Rectal smooth muscle tissue (tissue), 1 donor: ENCODE data around the gene ZNF655.
A peak's percentile ranks its signal among the peaks of the same experiment; 100 is the strongest.

Experiments
- H3K27ac ChIP-seq: one replicate; pipeline ENCODE4 v1.7.0; 2013; ENCODE audit warnings: low read depth, low read length, inconsistent platforms
- H3K27me3 ChIP-seq: one replicate; pipeline ENCODE4 v1.7.0; 2013; ENCODE audit warnings: low read length; ENCODE audit not compliant: control insufficient read depth, insufficient read depth
- H3K36me3 ChIP-seq: one replicate; pipeline ENCODE4 v1.7.0; 2013; ENCODE audit warnings: low read length; ENCODE audit not compliant: control insufficient read depth, insufficient read depth
- H3K4me1 ChIP-seq: one replicate; pipeline ENCODE4 v1.7.0; 2013; ENCODE audit warnings: low read length; ENCODE audit not compliant: control insufficient read depth, insufficient read depth
- H3K4me3 ChIP-seq: one replicate; pipeline ENCODE4 v1.7.0; 2013; ENCODE audit warnings: low read length
- H3K9ac ChIP-seq: one replicate; pipeline ENCODE4 v1.7.0; 2013; ENCODE audit warnings: low read length

The ZNF655 gene

DNA sequence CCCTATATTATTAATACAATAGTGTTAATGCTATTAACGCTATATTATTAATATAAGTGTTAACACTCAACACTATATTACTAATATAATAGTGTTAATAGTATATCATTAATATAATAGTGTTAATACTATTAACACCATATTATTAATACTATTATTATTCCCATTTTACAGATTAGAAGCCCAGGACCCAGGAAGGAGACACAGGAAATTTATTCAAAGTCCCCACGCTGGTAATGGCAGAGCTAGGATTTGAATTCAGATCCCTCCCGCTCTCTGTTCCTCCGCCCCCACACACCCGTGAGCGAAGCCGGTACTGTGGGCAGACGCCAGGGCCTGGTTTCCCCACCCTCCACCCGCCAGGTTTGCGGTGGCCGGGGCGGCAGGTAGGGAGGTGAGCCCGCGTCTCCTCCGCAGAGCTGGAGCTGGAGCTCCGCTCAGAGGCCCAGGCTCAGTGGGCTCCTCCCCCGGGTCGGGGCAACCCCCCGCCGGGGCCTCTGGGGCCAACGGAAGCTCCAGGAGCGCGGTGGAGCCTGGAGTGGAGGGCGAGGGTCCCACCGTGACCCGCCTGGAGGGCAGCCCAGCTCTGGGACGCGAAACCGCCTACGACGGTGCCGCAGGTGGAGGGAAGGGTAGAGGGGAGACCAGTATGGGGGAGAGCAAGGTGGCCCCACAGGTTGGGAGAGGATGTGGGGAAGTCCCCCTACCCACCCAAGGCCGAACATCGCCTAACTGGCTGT lies 39.5 kb downstream of the ZNF655 start, which contains the start of gene TMEM225B:
TMEM225B (plus strand) TSS at position 506 of the 740 bp plus-strand sequence. CDS start 6,122 bp downstream, outside the sequence.
- Histone ChIP-seq H3K4me3 (no peak within 1 kb of the TSS), H3K9ac (no peak within 1 kb of the TSS)

GRCh38 chr7:99599836-99600235 lies 41.4 kb downstream of the ZNF655 start:
- Histone ChIP-seq H3K27me3 (no peaks in the 10 kb centered on the region), H3K9ac (no peak overlapping the region), H3K36me3 (no peaks in the 10 kb centered on the region), H3K4me1 (no peaks in the 10 kb centered on the region), H3K4me3 (no peak overlapping the region), H3K27ac (no peak overlapping the region)

More for the DNA sequence above, 39.5 kb downstream of the ZNF655 start, which contains the start of gene TMEM225B:
- H3K4me1 ChIP-seq, result no peaks in the 10 kb centered on the region
- H3K36me3 ChIP-seq, result no peaks in the 10 kb centered on the region
- H3K27ac ChIP-seq, result no peak within 1 kb of the TSS
- H3K27me3 ChIP-seq, result no peaks in the 10 kb centered on the region

GRCh38 chr7:99601656-99602310 lies 43.3 kb downstream of the ZNF655 start:
- Histone ChIP-seq H3K27ac (no peak overlapping the region), H3K4me1 (no peaks in the 10 kb centered on the region), H3K27me3 (no peaks in the 10 kb centered on the region), H3K4me3 (no peak overlapping the region), H3K9ac (no peak overlapping the region), H3K36me3 (no peaks in the 10 kb centered on the region)

DNA sequence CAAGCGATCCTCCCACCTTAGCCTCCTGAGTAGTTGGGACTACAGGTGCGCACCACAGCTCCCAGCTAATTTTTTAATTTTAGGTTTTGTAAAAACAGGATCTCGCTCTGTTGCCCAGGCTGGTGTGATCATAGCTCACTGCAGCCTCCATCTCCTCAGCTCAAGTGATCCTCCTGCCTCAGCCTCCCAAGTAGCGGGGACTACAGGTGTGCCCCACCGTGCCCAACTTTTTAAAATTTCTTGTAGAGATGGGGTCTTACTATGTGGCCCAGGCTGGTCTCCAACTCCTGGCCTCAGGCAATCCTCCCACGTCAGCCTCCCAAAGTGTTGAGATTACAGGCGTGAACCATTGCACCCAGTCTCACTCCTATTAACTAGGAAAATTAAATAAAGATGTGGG lies 47.1 kb downstream of the ZNF655 start:
- H3K27ac ChIP-seq, result no peak overlapping the region

DNA sequence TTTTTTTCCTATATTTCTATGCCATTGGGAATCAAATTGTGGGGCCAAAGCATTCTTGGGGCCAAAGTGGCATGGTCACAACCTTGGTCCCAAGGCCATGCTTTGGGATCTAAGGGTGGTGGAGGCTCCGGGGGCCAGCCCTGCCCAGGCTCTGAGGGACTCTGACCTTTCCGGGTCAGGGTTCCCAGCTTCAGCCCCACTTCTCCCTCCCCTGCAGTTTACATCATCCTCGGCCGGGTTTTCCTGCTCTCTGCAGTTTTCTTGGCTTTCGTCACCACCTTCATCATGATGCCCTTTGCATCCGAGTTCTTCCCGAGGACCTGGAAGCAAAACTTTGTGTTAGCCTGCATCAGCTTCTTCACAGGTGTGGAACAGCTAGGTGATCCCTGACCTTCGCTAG lies 48.1 kb downstream of the ZNF655 start:
- H3K4me1 ChIP-seq, result no peaks in the 10 kb centered on the region
- H3K4me3 ChIP-seq, result no peak overlapping the region
- H3K9ac ChIP-seq, result no peak overlapping the region
- H3K27ac ChIP-seq, result no peak overlapping the region
- no peaks in the 10 kb centered on the region for H3K36me3 ChIP-seq
- H3K27me3 ChIP-seq, result no peaks in the 10 kb centered on the region

More for the DNA sequence above, 47.1 kb downstream of the ZNF655 start:
- H3K4me1 ChIP-seq, result no peaks in the 10 kb centered on the region
- H3K27me3 ChIP-seq, result no peaks in the 10 kb centered on the region
- H3K9ac ChIP-seq, result no peak overlapping the region
- H3K4me3 ChIP-seq, result no peak overlapping the region
- no peaks in the 10 kb centered on the region for H3K36me3 ChIP-seq

DNA sequence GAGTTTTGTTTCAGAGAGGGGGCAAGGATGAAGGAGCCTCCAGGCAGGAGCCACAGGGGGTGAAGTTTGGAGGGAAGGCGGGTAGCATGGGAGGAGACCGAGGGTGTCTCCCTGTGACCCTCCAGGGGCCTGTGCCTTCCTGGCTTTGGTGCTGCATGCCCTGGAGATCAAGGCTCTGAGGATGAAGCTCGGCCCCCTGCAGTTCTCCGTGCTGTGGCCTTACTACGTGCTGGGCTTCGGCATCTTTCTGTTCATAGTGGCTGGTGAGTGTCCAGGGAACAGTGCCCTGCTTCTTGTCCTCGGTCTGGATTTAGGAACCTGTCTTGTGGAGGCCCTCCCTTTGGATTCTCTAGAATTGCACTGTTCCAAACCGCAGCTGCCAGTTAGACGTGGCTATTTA lies 49.1 kb downstream of the ZNF655 start:
- no peaks in the 10 kb centered on the region for H3K27me3 ChIP-seq
- no peaks in the 10 kb centered on the region for H3K4me1 ChIP-seq
- no peak overlapping the region for H3K9ac ChIP-seq
- H3K36me3 ChIP-seq, result no peaks in the 10 kb centered on the region
- H3K27ac ChIP-seq, result no peak overlapping the region
- no peak overlapping the region for H3K4me3 ChIP-seq

GRCh38 chr7:99614495-99614894 lies 56.1 kb downstream of the ZNF655 start:
- no peak overlapping the region for H3K27ac ChIP-seq
- peaks cover 2% of the 10 kb centered on the region for H3K36me3 ChIP-seq
- no peak overlapping the region for H3K9ac ChIP-seq
- no peaks in the 10 kb centered on the region for H3K27me3 ChIP-seq
- H3K4me3 ChIP-seq, result no peak overlapping the region
- H3K4me1 ChIP-seq, result peaks cover 8% of the 10 kb centered on the region

DNA sequence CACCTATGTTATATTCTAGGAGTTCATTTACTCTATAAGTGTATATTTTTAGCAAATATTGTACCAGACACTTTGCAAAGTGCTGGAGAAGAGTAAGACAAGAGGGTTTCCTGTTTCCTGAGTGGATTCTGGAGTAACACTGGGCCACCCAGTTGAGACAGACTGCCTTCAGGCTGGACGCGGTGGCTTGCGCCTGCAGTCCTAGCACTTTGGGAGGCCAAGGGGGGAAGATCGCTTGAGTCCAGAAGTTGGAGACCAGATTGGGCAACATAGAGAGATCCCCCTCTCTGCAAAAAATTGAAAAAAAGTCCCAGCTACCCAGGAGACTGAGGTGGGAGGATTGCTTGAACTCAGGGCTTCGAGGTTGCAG lies 57.5 kb downstream of the ZNF655 start:
- Histone ChIP-seq H3K4me1 (peaks cover 8% of the 10 kb centered on the region), H3K27ac (no peak overlapping the region), H3K9ac (no peak overlapping the region), H3K27me3 (no peaks in the 10 kb centered on the region), H3K4me3 (peak overlapping the region; percentile 78), H3K36me3 (peaks cover 9% of the 10 kb centered on the region)

- Histone ChIP-seq H3K4me1 (peaks cover 8% of the 10 kb centered on the region), H3K4me3 (peak within 1 kb of the TSS; percentile 78), H3K27me3 (no peaks in the 10 kb centered on the region), H3K36me3 (peaks cover 15% of the 10 kb centered on the region), H3K9ac (peak within 1 kb of the TSS; percentile 26), H3K27ac (peak within 1 kb of the TSS; percentile 63)
Observed at GRCh38 chr7:99616359-99617191, 58.1 kb downstream of the ZNF655 start, which contains the start of gene ZSCAN25. Gene ZSCAN25, plus strand, starts transcription at chr7:99616946. Its CDS starts 2,661 bp downstream, at chr7:99619607.

GRCh38 chr7:99617192-99617781 lies 58.8 kb downstream of the ZNF655 start:
- Histone ChIP-seq H3K4me3 (peak overlapping the region; percentile 78), H3K27ac (peak overlapping the region; percentile 63), H3K36me3 (peaks cover 20% of the 10 kb centered on the region), H3K4me1 (peaks cover 8% of the 10 kb centered on the region), H3K27me3 (no peaks in the 10 kb centered on the region), H3K9ac (peak overlapping the region; percentile 26)

- no peak overlapping the region for H3K9ac ChIP-seq
- peaks cover 32% of the 10 kb centered on the region for H3K36me3 ChIP-seq
- peaks cover 8% of the 10 kb centered on the region for H3K4me1 ChIP-seq
Observed at GRCh38 chr7:99618726-99619125, 60.3 kb downstream of the ZNF655 start.

More at GRCh38 chr7:99618726-99619125, 60.3 kb downstream of the ZNF655 start:
- Histone ChIP-seq H3K4me3 (no peak overlapping the region), H3K27me3 (no peaks in the 10 kb centered on the region), H3K27ac (no peak overlapping the region)
